WI38 (cell line): ENCODE measurements around the gene LDAH.
A peak's percentile ranks its signal among the peaks of the same experiment; 100 is the strongest.

Experiments
- H3K4me3 ChIP-seq: 2 replicates; pipeline ENCODE4 v1.5.1; 2011; ENCODE audit warnings: low read depth, mild to moderate bottlenecking, control low read depth, low read length
- CTCF ChIP-seq: IDR thresholded peaks from 2 replicates; pipeline ENCODE4 v1.5.1; 2012; ENCODE audit warnings: low read depth, mild to moderate bottlenecking, control low read depth, low read length

Gene LDAH

GRCh38 chr2:20654535-20654813 lies 168.4 kb downstream of the LDAH start:
- no peak for TF ChIP-seq CTCF
- H3K4me3 ChIP-seq: no peak overlapping the region

GRCh38 chr2:20653695-20654534 lies 169.0 kb downstream of the LDAH start:
- H3K4me3 ChIP-seq: no peak overlapping the region
- TF ChIP-seq CTCF: no peak

GRCh38 chr2:20652673-20653575 lies 170.0 kb downstream of the LDAH start:
- no peak for TF ChIP-seq CTCF
- H3K4me3 ChIP-seq: no peak overlapping the region

- no peak overlapping the region for H3K4me3 ChIP-seq
- TF ChIP-seq CTCF: no peak
Observed at GRCh38 chr2:20652141-20652540, 170.8 kb downstream of the LDAH start.

- H3K4me3 ChIP-seq: peak overlapping the region; percentile 89
- TF ChIP-seq CTCF: no peak
Observed at GRCh38 chr2:20651731-20652099, 171.2 kb downstream of the LDAH start.

- peak within 1 kb of the TSS; percentile 89 for H3K4me3 ChIP-seq
- peak; percentile 39; the same call in 1 of the 2 replicates for TF ChIP-seq CTCF
Observed at GRCh38 chr2:20650877-20651730, 171.8 kb downstream of the LDAH start, which contains the start of gene HS1BP3. Gene HS1BP3, minus strand, starts transcription at chr2:20651098. Its CDS starts 35 bp downstream, at chr2:20651063.
